ENCODE data around the gene NCOA1. TPM values are rescaled to one million over a fixed set of nuclear protein-coding genes. Genes with fewer than 3 reads are reported as not detected.

The NCOA1 gene
- total RNA-seq, 1 experiment from 2014 or later, result 15.4 TPM

- no peak overlapping the region for H3K27ac Mint-ChIP-seq (ENCODE audit: low read depth, unreplicated experiment)
- POLR2A ChIA-PET, result no interaction called here
- no peaks in the 10 kb centered on the region for H3K36me3 Mint-ChIP-seq (ENCODE audit: insufficient read depth, unreplicated experiment)
- H3K4me1 Mint-ChIP-seq (ENCODE audit: insufficient read depth, unreplicated experiment), result peaks cover 32% of the 10 kb centered on the region
- TF ChIP-seq CTCF (IDR thresholded peaks at IDR 0.05; ENCODE audit: unreplicated experiment), result no peak
- H3K4me3 Mint-ChIP-seq (ENCODE audit: unreplicated experiment), result no peak overlapping the region
- CTCF ChIA-PET, result no interaction called here
- intact Hi-C loops (cut with micrococcal nuclease), result loop anchor here (5.0 kb wide), 1 partner anchor 298 kb away; the partner anchor contains the start of genes CENPO and PTRHD1
- DNase-seq (ENCODE audit: unreplicated experiment), result no peak
- no peaks in the 10 kb centered on the region for H3K9me3 Mint-ChIP-seq (ENCODE audit: unreplicated experiment)
- no peaks in the 10 kb centered on the region for H3K27me3 Mint-ChIP-seq (ENCODE audit: insufficient read depth, unreplicated experiment)
- no TSS peak for BruUV-seq (replicated peaks)
Observed at GRCh38 chr2:24494410-24494809, 3.4 kb downstream of the NCOA1 start.

GRCh38 chr2:24495451-24495850, 4.4 kb downstream of the NCOA1 start:
- Mint-ChIP-seq H3K36me3 (ENCODE audit: insufficient read depth, unreplicated experiment) (no peaks in the 10 kb centered on the region), H3K27ac (ENCODE audit: low read depth, unreplicated experiment) (no peak overlapping the region), H3K27me3 (ENCODE audit: insufficient read depth, unreplicated experiment) (no peaks in the 10 kb centered on the region), H3K4me3 (ENCODE audit: unreplicated experiment) (no peak overlapping the region), H3K9me3 (ENCODE audit: unreplicated experiment) (no peaks in the 10 kb centered on the region), H3K4me1 (ENCODE audit: insufficient read depth, unreplicated experiment) (peaks cover 21% of the 10 kb centered on the region)
- TF ChIP-seq CTCF (IDR thresholded peaks at IDR 0.05; ENCODE audit: unreplicated experiment), result no peak
- no peak for DNase-seq (ENCODE audit: unreplicated experiment)
- ChIA-PET CTCF (interaction anchor here (0.7 kb wide), 2 partner anchors 12 to 86 kb away, joined by 3 to 4 read pairs; no protein-coding TSS in a partner anchor), POLR2A (interaction anchor here (1.0 kb wide), 1 partner anchor 40 kb away, joined by 5 read pairs; no protein-coding TSS in a partner anchor)
- intact Hi-C loops (cut with micrococcal nuclease), result no loop called here
- no TSS peak for BruUV-seq (replicated peaks)

- no peak overlapping the region for H3K27ac Mint-ChIP-seq (ENCODE audit: low read depth, unreplicated experiment)
- intact Hi-C loops (cut with micrococcal nuclease), result no loop called here
- no TSS peak for BruUV-seq (replicated peaks)
- no peak overlapping the region for H3K4me3 Mint-ChIP-seq (ENCODE audit: unreplicated experiment)
- peaks cover 21% of the 10 kb centered on the region for H3K4me1 Mint-ChIP-seq (ENCODE audit: insufficient read depth, unreplicated experiment)
- no peaks in the 10 kb centered on the region for H3K9me3 Mint-ChIP-seq (ENCODE audit: unreplicated experiment)
- no peak for DNase-seq (ENCODE audit: unreplicated experiment)
- H3K27me3 Mint-ChIP-seq (ENCODE audit: insufficient read depth, unreplicated experiment), result no peaks in the 10 kb centered on the region
- TF ChIP-seq CTCF (IDR thresholded peaks at IDR 0.05; ENCODE audit: unreplicated experiment), result no peak
- POLR2A ChIA-PET, result interaction anchor here (0.5 kb wide), 1 partner anchor 369 kb away, joined by 3 read pairs; no protein-coding TSS in a partner anchor
- no peaks in the 10 kb centered on the region for H3K36me3 Mint-ChIP-seq (ENCODE audit: insufficient read depth, unreplicated experiment)
- CTCF ChIA-PET, result interaction anchor here (0.6 kb wide), 1 partner anchor 42 kb away, joined by 5 read pairs; no protein-coding TSS in a partner anchor
Observed at GRCh38 chr2:24496959-24497358, 5.9 kb downstream of the NCOA1 start.

GRCh38 chr2:24497685-24498084, 6.6 kb downstream of the NCOA1 start:
- no peak overlapping the region for H3K27ac Mint-ChIP-seq (ENCODE audit: low read depth, unreplicated experiment)

More at GRCh38 chr2:24497685-24498084, 6.6 kb downstream of the NCOA1 start:
- H3K9me3 Mint-ChIP-seq (ENCODE audit: unreplicated experiment), result no peaks in the 10 kb centered on the region
- DNase-seq (ENCODE audit: unreplicated experiment), result no peak
- H3K27me3 Mint-ChIP-seq (ENCODE audit: insufficient read depth, unreplicated experiment), result no peaks in the 10 kb centered on the region
- H3K4me3 Mint-ChIP-seq (ENCODE audit: unreplicated experiment), result no peak overlapping the region
- TF ChIP-seq CTCF (IDR thresholded peaks at IDR 0.05; ENCODE audit: unreplicated experiment), result no peak
- H3K36me3 Mint-ChIP-seq (ENCODE audit: insufficient read depth, unreplicated experiment), result no peaks in the 10 kb centered on the region
- BruUV-seq (replicated peaks), result no TSS peak
- CTCF ChIA-PET, result interaction anchor here (0.6 to 0.9 kb wide), 2 partner anchors 24 to 43 kb away, joined by 3 to 5 read pairs; no protein-coding TSS in a partner anchor
- POLR2A ChIA-PET, result interaction anchor here (0.8 kb wide), 1 partner anchor 11 kb away, joined by 4 read pairs; no protein-coding TSS in a partner anchor
- intact Hi-C loops (cut with micrococcal nuclease), result no loop called here
- peaks cover 14% of the 10 kb centered on the region for H3K4me1 Mint-ChIP-seq (ENCODE audit: insufficient read depth, unreplicated experiment)

Measured in MCF 10A (cell line).